Duodenal mucosa (tissue), 2 donors: ENCODE results near the gene TTLL6.

Experiments used
- H3K27ac ChIP-seq: one replicate; pipeline ENCODE4 v1.7.0; 2013; ENCODE audit warnings: low read depth, low read length
- H3K27me3 ChIP-seq, 2 donors: one replicate each; pipeline ENCODE4 v1.7.0; 2013; ENCODE audit warnings: low read length in 2 of 2, control low read depth in 1 of 2; ENCODE audit not compliant: insufficient read depth in 2 of 2, control insufficient read depth in 1 of 2
- H3K36me3 ChIP-seq, 2 donors: one replicate each; pipeline ENCODE4 v1.7.0; 2013; ENCODE audit warnings: low read length in 2 of 2, control low read depth in 1 of 2; ENCODE audit not compliant: insufficient read depth in 2 of 2, control insufficient read depth in 1 of 2
- H3K4me1 ChIP-seq, 2 donors: one replicate each; pipeline ENCODE4 v1.7.0; 2013; ENCODE audit warnings: low read length in 2 of 2, control low read depth in 1 of 2; ENCODE audit not compliant: insufficient read depth in 2 of 2, control insufficient read depth in 1 of 2
- H3K4me3 ChIP-seq, 2 donors: one replicate each; pipeline ENCODE4 v1.7.0; 2013; ENCODE audit warnings: low read length in 2 of 2, low read depth in 1 of 2
- H3K9ac ChIP-seq, 2 donors: one replicate each; pipeline ENCODE4 v1.7.0; 2013; ENCODE audit warnings: low read length in 2 of 2, low read depth in 1 of 2
- H3K9me3 ChIP-seq, 2 donors: one replicate each; pipeline ENCODE4 v1.7.0; 2013; ENCODE audit warnings: low read length in 2 of 2, control low read depth in 1 of 2; ENCODE audit not compliant: control insufficient read depth in 1 of 2

The TTLL6 gene

DNA sequence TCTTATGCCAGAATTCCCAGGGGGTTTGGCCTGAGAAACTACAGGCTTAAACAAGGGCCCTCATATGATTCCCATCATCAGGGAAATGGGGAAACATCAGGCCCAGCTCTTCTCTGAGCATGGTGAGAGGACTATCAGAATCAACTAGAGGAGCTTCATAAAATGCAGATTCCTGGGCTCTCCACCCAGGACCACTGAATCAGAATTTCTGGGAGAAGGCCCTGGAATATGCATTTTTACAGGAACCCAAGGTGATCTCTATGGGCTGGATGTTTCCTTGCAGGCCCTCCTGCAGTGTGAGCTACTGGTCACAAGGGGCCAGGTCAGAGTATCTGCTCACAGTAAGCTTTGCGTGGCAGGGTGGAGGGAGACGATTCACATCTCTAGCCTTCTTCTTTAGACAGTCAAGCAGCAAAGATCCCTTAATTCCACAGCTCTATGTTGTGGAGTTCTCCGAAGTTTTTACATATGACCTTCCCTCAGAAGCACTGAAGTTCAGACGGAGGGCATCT lies 49.7 kb downstream of the TTLL6 start:
- H3K4me3 ChIP-seq, result no peak overlapping the region
- no peak overlapping the region for H3K27ac ChIP-seq
- H3K4me1 ChIP-seq, result no peaks in the 10 kb centered on the region
- H3K36me3 ChIP-seq, result no peaks in the 10 kb centered on the region
- H3K27me3 ChIP-seq, result peaks cover 0 to 6% of the 10 kb centered on the region in 2 donors
- no peak overlapping the region for H3K9ac ChIP-seq
- no peaks in the 10 kb centered on the region for H3K9me3 ChIP-seq

GRCh38 chr17:48761114-48761513 lies 55.9 kb downstream of the TTLL6 start:
- Histone ChIP-seq H3K4me3 (no peak overlapping the region), H3K36me3 (no peaks in the 10 kb centered on the region), H3K4me1 (peaks cover 15 to 21% of the 10 kb centered on the region in 2 donors), H3K9ac (no peak overlapping the region), H3K9me3 (no peaks in the 10 kb centered on the region), H3K27ac (no peak overlapping the region), H3K27me3 (peaks cover 16 to 26% of the 10 kb centered on the region in 2 donors)

GRCh38 chr17:48760411-48760810 lies 56.6 kb downstream of the TTLL6 start:
- Histone ChIP-seq H3K36me3 (no peaks in the 10 kb centered on the region), H3K27me3 (peaks cover 22 to 33% of the 10 kb centered on the region in 2 donors), H3K9me3 (no peaks in the 10 kb centered on the region), H3K27ac (no peak overlapping the region), H3K4me3 (no peak overlapping the region), H3K4me1 (peaks cover 15 to 21% of the 10 kb centered on the region in 2 donors), H3K9ac (no peak overlapping the region)

- Histone ChIP-seq H3K9me3 (no peaks in the 10 kb centered on the region), H3K4me3 (no peak overlapping the region), H3K9ac (no peak overlapping the region), H3K27me3 (peaks cover 33 to 44% of the 10 kb centered on the region in 2 donors), H3K36me3 (no peaks in the 10 kb centered on the region), H3K4me1 (peaks cover 21% of the 10 kb centered on the region in 2 donors), H3K27ac (no peak overlapping the region)
These were observed 57.7 kb downstream of the TTLL6 start for GRCh38 chr17:48759288-48759687.

GRCh38 chr17:48757524-48757961 lies 59.5 kb downstream of the TTLL6 start:
- Histone ChIP-seq H3K9ac (no peak overlapping the region), H3K27me3 (peaks cover 51 to 56% of the 10 kb centered on the region in 2 donors), H3K4me1 (peaks cover 21% of the 10 kb centered on the region in 2 donors), H3K27ac (no peak overlapping the region), H3K36me3 (no peaks in the 10 kb centered on the region), H3K4me3 (no peak overlapping the region), H3K9me3 (no peaks in the 10 kb centered on the region)

DNA sequence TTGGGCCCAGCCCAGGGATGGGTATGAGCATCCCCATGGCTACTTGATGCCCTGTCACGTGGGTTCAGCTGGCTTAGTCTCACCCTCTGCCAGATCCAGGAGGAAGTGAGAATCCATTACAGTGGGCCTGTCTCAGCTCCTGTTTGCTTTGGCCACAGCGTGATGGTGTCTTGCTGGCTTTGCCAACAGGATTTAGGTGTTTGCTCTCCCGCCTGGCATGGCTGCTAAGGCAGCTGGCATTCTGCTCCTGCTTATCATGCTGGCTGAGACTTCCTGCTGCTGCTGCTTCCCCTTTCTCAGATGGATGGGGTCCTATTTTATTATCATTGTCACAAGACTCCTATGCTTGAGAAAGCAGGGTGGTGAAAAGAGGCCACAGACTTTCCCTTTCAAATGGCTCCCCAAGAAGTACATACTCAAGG lies 60.2 kb downstream of the TTLL6 start:
- Histone ChIP-seq H3K27me3 (peaks cover 58 to 60% of the 10 kb centered on the region in 2 donors), H3K9me3 (no peaks in the 10 kb centered on the region), H3K36me3 (no peaks in the 10 kb centered on the region), H3K27ac (no peak overlapping the region), H3K9ac (no peak overlapping the region), H3K4me3 (no peak overlapping the region), H3K4me1 (peaks cover 21% of the 10 kb centered on the region in 2 donors)

DNA sequence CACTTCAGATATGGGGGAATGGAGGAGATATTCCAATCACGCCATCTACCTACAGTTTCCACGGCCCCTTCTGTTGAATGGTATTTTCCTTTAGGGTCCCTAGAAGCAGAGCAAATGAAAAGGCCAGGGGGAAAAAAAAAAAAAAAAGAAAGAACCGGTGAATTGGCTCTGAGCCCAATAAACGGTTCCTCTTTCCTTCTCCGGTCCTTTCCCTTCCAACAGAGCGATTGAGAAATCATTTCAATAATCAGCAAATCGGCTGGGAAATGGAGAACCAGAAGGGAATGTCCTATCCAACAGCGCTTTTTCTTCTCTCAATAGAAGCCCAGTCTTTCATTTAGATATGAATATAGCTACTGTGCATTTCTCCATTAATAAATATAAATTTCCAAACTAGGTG lies 61.7 kb downstream of the TTLL6 start:
- Histone ChIP-seq H3K4me1 (peaks cover 9 to 13% of the 10 kb centered on the region in 2 donors), H3K27ac (no peak overlapping the region), H3K36me3 (no peaks in the 10 kb centered on the region), H3K27me3 (peaks cover 72 to 74% of the 10 kb centered on the region in 2 donors), H3K9me3 (no peaks in the 10 kb centered on the region), H3K4me3 (no peak overlapping the region), H3K9ac (no peak overlapping the region)

DNA sequence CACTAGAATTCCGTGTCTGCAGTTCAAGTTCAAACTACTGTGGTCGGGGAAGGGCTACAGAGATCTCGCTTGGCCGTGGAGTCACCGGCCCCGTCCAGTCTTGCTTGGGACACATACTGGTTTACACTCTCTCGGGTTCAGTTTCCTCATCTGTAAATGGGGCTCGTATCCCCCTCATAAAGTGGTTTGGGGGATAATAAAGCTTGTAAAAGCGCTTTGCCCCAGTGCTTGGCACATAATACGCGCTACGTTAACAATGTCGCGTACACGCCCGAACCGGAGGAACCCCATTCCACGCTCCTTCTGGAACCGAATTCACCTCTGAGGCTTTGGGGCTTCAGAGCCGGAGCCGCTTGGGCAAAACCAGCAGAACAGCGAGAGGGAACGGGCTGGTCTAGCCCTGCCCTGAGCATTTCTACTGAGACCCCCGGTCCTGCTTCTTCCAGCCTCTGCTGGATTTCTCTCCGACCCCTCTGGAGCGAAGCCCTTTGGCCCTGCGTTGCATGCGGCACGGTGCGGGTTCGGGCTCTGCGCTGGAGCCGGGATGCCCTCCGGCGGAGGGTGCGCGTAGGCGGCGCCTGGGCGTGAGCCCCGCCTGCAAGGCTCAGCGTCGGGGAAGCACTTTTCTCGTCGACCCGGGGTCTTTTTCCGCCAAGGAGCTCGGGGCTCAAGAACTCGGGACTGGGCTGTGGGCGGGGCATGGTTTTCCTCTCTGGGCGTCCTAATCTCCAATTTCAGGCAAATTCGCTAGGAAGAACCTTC lies 62.3 kb downstream of the TTLL6 start:
- H3K9me3 ChIP-seq, result no peaks in the 10 kb centered on the region
- no peak overlapping the region for H3K4me3 ChIP-seq
- peaks cover 8 to 12% of the 10 kb centered on the region in 2 donors for H3K4me1 ChIP-seq
- H3K27ac ChIP-seq, result no peak overlapping the region
- H3K27me3 ChIP-seq, result peaks cover 79 to 81% of the 10 kb centered on the region in 2 donors
- H3K36me3 ChIP-seq, result no peaks in the 10 kb centered on the region
- no peak overlapping the region for H3K9ac ChIP-seq

- peaks cover 86 to 89% of the 10 kb centered on the region in 2 donors for H3K27me3 ChIP-seq
- H3K9me3 ChIP-seq, result no peaks in the 10 kb centered on the region
- no peaks in the 10 kb centered on the region for H3K36me3 ChIP-seq
- no peak overlapping the region for H3K27ac ChIP-seq
- peaks cover 8 to 12% of the 10 kb centered on the region in 2 donors for H3K4me1 ChIP-seq
- no peak overlapping the region for H3K4me3 ChIP-seq
- no peak overlapping the region for H3K9ac ChIP-seq
These were observed 63.1 kb downstream of the TTLL6 start for GRCh38 chr17:48753794-48754499.
